Lower leg skin (tissue), 3 donors: Measurements from ENCODE around the gene ASIC3.

Source experiments
- CTCF ChIP-seq, 3 donors: fragments of 450-650 bp; IDR thresholded peaks; one replicate each; pipeline ENCODE4 v1.5.1; 2016; ENCODE audit warnings: antibody characterized with exemption in 3 of 3, mild to moderate bottlenecking in 3 of 3, moderate library complexity in 2 of 3
- POLR2A ChIP-seq, 2 donors: fragments of 450-650 bp; IDR thresholded peaks; one replicate each; pipeline ENCODE4 v1.6.1; 2016 to 2017; ENCODE audit warnings: antibody characterized with exemption in 2 of 2, mild to moderate bottlenecking in 1 of 2, moderate library complexity in 1 of 2

GRCh38 chr7:151062399-151063211, 14.3 kb downstream of the ASIC3 start:
- TF ChIP-seq POLR2A (IDR thresholded peaks at IDR 0.05), result no peak
- TF ChIP-seq CTCF (IDR thresholded peaks at IDR 0.05), result no peak
